ENCODE data around the gene CSMD2.

Gene CSMD2

GRCh38 chr1:33573661-33574060 lies 591.4 kb downstream of the CSMD2 start:
- TF ChIP-seq, protein P1, sequence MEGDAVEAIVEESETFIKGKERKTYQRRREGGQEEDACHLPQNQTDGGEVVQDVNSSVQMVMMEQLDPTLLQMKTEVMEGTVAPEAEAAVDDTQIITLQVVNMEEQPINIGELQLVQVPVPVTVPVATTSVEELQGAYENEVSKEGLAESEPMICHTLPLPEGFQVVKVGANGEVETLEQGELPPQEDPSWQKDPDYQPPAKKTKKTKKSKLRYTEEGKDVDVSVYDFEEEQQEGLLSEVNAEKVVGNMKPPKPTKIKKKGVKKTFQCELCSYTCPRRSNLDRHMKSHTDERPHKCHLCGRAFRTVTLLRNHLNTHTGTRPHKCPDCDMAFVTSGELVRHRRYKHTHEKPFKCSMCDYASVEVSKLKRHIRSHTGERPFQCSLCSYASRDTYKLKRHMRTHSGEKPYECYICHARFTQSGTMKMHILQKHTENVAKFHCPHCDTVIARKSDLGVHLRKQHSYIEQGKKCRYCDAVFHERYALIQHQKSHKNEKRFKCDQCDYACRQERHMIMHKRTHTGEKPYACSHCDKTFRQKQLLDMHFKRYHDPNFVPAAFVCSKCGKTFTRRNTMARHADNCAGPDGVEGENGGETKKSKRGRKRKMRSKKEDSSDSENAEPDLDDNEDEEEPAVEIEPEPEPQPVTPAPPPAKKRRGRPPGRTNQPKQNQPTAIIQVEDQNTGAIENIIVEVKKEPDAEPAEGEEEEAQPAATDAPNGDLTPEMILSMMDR (IDR thresholded peaks at IDR 0.05; ENCODE audit: insufficient read depth, missing control alignments): no peak
- FAIRE-seq: no peak
- no peak for DNase-seq (ENCODE audit: insufficient read length, low spot score)

DNA sequence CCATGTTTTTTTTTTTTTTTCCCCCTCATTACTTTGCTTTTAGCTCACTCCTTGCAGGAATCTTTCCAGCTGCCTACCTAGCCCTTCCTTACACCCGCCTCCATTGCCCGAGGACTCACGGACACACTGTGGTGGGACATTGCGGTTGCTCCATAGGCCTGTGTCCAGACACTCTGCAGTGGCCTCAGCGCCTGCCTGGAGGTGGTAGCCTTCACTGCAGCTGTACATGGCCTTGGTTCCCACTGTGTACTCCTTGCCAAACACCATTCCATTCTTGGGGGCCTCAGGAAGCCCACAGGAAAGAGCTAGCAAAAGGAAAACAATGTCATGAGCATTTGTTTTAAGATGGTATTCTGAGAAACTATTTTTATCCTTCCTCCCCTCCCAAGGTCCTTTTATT lies 592.6 kb downstream of the CSMD2 start:
- DNase-seq (ENCODE audit: insufficient read length, low spot score) (no peak), FAIRE-seq (no peak)
- TF ChIP-seq, protein P1 (IDR thresholded peaks at IDR 0.05; ENCODE audit: insufficient read depth, missing control alignments): no peak

- DNase-seq (ENCODE audit: insufficient read length, low spot score): no peak
- FAIRE-seq: no peak
- TF ChIP-seq, protein P1 (IDR thresholded peaks at IDR 0.05; ENCODE audit: insufficient read depth, missing control alignments): no peak
Observed at GRCh38 chr1:33569331-33569730, 595.7 kb downstream of the CSMD2 start.

DNA sequence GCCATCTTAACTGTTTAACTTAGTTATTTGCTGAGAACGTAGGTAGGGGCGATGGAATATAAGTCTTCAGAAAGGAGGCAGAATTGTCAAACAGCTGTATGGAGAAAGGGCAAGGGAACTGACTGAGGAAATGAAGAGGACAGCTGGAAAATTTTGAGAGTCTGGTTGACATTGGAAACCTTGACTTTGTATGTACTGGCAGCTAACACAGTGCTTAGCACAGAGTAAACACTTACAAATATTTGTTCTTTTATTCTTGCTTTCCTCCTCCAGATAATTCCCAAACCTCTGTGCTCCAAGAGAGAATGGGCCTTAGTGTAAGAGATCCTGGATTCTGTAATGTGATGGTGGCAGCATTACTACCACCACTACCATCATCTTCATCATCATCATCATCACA lies 601.3 kb downstream of the CSMD2 start:
- DNase-seq (ENCODE audit: insufficient read length, low spot score) (no peak), FAIRE-seq (no peak)
- TF ChIP-seq, protein P1 (IDR thresholded peaks at IDR 0.05; ENCODE audit: insufficient read depth, missing control alignments): no peak

DNA sequence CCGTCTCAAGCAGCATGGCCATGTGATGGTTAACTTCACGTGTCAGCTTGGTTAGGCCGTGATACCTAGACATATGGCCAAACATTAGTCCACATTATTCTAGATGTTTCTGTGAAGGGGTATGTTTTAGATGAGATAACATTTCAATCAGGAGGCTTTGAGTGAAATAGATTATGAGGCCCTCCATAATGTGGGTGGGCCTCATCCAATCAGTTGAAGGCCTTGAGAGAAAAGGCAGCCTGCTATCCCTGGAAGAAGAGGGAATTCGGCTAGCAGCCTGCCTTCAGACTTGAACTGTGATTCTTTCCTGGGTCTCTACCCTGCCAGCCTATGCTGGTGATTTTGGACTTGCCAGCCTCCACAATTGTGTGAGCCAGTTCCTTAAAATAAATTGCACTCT lies 602.5 kb downstream of the CSMD2 start:
- TF ChIP-seq, protein P1 (IDR thresholded peaks at IDR 0.05; ENCODE audit: insufficient read depth, missing control alignments): no peak
- no peak for DNase-seq (ENCODE audit: insufficient read length, low spot score)
- FAIRE-seq: no peak

- FAIRE-seq (no peak), DNase-seq (ENCODE audit: insufficient read length, low spot score) (no peak)
- TF ChIP-seq, protein P1 (IDR thresholded peaks at IDR 0.05; ENCODE audit: insufficient read depth, missing control alignments): no peak
Observed at GRCh38 chr1:33561576-33561975, 603.5 kb downstream of the CSMD2 start.

- FAIRE-seq: no peak
- DNase-seq (ENCODE audit: insufficient read length, low spot score): no peak
- TF ChIP-seq, protein P1 (IDR thresholded peaks at IDR 0.05; ENCODE audit: insufficient read depth, missing control alignments): no peak
Observed at GRCh38 chr1:33560680-33561079, 604.4 kb downstream of the CSMD2 start.
